Hippocampal formation (tissue), 2 donors: ENCODE data around the gene DAZAP2.
"Not testable (repeated sequence)": the region's sequence is repeated elsewhere in the genome, so short reads cannot be mapped to it uniquely, and the experiment has no call there.

ENCODE experiments used
- DNase-seq, 2 donors: peaks; one replicate each; lab custom pipeline; 2025; lab: John Stamatoyannopoulos, UW

DAZAP2 gene

DNA sequence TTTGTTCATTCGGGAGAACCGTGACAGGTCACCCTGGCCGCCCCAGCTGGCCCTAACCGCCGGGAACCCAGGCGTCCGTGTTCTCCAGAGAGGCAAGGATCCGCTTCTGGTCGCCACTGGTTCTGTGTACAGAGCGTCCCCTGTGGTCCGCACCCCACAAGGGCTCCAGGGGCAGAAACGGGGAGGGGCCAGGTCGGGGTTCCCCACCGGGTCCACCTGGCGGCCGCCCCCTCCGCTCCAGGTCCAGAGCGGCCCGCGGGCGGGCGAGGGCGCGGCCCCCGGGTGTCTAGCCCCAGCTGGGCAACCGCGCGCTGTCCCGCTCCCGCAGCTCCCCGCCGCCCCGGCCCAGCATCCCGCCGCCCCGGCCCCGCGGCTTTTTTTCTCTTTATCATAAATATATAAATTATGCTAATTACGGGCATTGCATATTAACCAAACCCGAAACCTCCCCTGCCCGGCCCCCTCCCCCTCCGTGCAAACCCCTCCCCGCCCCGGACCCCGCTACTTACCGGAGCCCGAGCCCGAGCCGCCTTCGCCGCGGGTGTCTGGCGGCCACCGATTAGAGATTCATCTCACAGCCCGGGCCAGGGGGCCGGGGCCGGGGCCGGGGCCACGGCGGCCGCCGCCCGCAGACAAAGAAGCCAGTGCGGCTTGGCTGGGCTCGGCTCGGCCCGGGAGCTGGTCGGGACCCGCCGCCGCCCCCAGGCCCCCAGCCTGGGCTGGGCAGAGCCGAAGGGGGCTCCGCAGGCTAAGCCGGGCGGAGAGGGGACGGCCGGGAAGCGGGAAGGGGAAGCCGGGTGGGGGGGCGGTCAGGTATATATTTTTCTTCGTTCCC lies 21.3 kb upstream of the DAZAP2 start:
- peak; percentile 40 to 47 for DNase-seq

DNA sequence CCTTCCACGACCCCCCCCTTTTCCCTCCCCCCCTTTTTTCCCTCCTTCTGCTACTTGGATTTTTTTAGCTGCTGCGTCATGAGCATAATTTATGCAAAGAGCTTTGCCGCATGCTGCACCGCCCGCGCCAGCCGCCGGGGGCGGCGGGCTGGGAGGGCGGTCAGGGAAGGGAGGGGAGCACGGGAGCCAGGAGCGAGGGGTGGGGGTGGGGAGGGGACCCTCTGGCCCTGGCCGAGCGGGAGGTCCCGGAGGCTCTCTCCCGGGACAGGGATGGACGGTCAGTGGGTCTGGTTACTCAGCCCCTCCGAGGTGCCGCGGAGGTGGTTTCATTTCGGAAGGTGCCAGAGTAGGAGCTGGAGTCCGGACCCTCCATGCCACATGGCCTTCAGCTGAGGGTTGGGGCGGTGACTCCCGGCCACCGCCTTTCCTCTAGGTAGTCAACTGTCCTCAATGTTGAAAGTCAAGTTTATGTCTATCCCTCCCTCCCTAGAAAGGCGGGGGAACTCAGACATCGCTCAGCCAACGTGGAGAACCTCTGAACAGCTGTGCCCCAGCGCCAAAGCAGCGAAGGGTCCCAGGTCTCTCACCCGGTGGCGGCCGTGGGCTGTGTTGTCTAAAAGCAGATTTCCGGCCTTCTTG lies 20.5 kb upstream of the DAZAP2 start, which contains the start of gene POU6F1:
POU6F1 (minus strand) TSS at position 95 of the 639 bp plus-strand sequence. CDS start 11,226 bp downstream, outside the sequence.
- DNase-seq: peak; percentile 44 to 52

DNA sequence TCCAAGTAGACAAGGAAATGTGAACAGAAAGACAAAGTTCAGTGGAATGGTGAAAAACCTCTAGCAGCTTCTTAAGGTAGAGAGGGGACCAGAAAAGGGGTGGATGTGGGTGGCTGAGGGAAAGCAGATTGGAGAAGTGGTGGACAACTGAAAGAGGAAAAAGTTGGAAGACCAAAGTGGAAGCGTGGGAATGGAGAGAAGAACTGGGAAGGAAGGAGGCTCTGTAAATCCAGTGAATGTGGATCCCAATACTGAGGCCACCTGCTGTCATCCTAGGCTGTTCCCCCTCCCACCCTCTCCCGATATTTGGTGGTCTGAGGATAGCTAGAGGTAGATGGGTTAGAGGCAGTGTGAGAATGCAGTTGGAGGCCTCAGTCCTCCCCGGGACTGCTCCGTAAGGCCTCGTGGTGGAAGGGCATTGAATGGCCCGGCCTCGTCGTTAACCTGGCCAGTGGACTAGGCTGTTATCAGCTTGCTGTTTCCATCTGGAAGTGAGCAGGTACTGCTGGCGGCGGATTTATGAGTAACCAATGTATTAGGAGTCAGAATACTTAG lies 19.9 kb upstream of the DAZAP2 start:
- no peak for DNase-seq

DNA sequence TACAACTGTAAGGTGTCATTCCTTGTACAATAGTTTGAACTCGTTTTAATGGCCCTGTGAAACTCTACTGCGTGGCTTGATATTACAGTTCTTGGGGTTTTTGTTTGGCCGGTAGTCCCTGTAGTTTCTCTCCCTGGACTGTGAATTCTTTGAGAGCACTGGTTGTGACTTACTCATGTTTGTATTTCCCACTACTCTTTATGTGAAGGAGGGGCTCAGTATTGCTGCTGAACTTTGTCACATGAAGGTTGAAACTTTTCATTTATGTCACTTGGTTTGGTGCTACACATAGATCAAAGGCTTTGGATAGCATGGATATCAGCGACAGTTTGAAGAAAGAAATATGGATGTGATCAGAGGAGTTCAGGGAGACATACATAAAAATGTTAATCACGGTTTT lies 19.3 kb upstream of the DAZAP2 start:
- DNase-seq: no peak

DNA sequence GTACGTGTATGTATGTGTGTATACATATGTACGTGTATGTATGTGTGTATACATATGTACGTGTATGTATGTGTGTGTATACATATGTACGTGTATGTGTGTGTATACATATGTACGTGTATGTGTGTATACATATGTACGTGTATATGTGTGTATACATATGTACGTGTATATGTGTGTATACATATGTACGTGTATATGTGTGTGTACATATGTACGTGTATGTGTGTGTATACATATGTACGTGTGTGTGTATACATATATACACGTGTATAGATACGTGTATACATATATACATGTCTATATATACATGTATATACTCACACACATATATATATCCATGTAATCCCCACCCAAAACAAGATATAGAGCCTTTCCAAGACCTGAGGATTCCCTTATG lies 18.8 kb upstream of the DAZAP2 start:
- not testable (repeated sequence) for DNase-seq

DNA sequence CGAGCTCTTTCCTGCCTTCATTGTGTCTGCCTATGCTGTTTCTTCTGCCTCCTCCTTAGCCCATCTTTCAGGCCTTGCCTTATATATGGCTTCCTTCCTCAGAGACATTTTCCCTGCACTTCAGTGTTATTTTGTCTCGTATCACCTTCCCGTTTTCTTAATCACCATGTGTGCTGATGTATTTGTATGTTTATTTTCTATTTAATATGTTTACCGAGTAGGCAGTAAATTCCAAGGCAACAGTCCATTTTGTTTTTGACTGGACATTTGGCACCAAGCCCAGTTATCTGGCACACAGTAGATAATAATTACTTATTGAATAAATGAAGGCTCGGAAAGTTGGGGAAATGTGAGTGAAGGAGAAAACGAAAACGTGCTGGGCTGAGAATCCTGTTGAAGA lies 16.2 kb upstream of the DAZAP2 start:
- no peak for DNase-seq

DNA sequence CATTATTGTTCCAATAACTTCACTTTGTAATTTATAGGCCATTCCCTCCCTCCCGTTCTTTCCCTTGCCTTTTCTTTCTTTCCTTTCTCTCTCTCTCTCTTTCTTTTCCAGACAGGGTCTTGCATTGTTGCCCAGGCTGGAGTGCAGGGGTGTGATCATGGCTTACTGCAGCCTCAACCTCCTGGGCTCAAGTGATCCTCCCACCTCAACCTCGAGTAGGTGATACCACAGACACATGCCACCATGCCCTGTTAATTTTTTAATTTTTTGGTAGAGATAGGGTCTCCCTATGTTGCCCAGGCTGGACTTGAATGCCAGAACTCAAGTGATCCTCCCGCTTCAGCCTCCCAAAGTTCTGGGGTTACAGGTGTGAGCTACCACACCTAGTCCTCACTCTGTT lies 14.0 kb upstream of the DAZAP2 start:
- no peak for DNase-seq

DNA sequence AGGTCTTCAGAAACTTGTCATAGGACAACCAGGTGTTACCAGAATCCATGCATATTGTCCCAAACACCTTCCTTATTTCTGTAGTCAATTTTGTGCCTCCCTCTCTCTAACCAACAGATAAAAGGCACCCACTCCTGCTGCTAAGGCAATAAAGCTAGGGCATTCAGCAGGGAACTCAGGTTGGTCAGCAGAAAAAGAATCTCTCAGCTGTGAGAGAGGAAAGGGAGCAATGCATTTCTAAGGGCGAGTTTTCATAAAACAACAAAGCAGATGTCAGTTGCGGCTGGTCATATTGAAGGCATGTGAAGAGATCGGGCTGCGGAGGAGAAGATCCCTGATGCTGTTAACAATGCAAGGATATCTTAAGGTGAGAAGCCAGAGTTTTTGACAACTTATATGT lies 13.4 kb upstream of the DAZAP2 start:
- no peak for DNase-seq

DNA sequence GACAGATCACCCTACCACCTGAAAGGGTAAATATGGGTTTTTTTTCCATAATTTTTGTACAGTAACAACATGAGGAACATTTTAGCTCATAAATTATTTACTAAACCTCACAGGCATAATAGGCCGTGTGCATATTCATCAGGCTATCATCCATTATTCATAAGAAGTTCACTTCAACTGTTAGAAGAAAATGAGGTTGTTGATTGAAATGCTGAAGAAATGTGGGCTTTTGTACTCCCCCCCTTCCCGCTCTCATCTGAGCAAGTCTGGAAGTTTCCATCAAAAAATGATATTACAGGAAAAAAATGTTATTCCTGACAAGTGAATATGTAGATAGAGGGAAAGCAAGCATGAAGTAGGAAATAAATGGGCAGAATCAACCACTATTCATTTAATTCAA lies 12.9 kb upstream of the DAZAP2 start:
- no peak for DNase-seq

DNA sequence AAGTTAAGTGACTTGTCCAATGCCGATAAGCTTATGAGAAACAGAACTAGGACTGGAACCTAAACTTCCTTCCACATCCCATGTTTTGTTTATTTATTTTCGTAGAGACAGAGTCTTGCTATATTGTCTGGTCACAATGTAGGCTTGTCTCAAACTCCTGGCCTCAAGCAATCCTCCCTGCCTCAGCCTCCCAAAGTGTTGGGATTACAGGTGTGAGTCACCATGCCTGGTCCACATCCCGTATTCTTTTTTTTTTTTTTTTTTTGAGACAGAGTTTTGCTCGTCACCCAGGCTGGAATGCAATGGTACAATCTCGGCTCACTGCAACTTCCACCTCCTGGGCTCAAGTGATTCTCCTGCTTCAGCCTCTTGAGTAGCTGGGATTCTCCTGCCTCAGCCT lies 11.5 kb upstream of the DAZAP2 start:
- not testable (repeated sequence) for DNase-seq

DNA sequence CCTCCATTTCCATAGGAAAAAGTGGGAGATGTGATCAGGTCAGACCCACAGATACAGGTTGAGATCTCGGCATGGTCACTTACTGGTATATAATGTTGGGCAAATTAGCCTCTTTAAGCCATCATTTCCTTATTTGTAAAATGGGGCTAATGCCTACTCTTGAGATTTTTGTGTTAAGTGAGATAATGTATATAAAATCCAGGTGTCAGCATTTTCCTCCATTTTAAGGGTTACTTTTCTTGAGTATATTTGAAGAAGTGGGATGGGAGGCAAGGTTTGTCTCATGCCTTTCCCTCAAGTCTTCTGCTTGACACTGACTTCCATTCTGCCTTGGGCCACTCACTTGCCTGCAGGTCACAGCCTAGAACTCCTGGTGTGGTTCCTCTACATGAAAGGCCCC lies 10.7 kb upstream of the DAZAP2 start:
- no peak for DNase-seq

DNA sequence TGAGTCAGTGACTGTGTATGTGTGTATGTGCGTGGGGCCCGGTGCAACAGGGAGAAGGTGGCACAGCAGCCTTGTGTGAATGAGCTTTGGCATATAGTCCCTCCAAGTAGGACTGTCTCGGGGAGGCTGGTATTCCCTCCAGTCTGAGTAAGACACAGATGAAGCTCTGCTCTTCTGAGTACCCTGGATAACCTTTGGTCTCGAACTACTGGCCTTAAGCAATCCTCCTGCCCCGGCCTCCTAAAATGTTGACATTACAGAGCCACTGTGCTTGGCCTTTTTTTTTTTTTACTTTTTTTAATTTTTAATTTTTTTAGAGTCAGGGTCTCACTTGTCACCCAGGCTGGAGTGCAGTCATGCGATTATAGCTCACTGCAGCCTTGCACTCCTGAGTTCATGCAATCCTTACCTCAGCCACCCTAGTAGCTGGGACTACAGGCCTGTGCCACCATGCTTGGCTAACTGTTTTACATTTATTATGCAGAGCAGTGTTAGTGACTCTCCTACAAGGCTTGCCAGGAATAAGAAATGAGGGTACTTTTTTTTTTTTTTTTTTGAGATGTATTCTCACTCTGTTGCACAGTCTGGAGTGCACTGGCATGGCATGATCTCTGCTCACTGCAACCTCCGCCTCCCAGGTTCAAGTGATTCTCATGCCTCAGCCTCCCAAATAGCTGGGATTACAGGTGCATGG lies 9.4 kb upstream of the DAZAP2 start:
- no peak for DNase-seq

DNA sequence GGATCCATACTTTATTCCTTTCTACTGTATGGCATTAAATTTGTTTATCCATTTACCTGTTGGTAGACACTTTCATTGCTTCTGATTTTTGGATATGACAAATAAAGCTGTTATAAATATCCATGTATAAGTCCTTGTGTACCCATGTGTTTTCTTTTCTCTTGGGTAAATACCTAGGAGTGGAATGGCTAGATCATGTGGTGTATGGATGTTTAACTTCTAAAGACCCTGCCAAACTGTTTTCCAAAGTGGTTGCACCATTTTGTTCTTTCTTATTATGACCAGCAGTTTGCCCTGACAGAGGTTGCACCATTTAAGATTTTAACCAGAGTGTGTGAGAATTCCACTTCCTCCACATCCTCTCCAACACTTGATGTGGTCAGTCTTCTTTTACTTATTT lies 6.0 kb upstream of the DAZAP2 start:
- no peak for DNase-seq

DNA sequence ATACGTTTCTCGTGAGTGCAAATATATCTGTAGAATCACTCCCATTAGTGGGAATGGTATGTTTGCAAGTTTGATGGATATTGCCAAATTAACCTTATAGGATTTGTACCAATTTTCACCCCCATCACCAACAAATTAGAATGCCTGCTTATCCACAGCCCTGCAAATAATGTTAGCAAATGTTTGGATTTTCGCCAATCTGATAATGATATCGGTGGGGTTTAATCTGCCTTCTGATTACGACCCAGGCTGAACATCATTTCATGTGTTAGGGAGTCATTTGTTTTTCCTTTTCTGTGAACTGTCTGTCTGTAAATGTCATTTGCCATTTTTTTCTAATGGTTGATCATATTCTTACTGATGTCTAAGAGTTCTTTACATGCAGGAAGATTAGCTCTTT lies 4.1 kb upstream of the DAZAP2 start:
- DNase-seq: no peak

DNA sequence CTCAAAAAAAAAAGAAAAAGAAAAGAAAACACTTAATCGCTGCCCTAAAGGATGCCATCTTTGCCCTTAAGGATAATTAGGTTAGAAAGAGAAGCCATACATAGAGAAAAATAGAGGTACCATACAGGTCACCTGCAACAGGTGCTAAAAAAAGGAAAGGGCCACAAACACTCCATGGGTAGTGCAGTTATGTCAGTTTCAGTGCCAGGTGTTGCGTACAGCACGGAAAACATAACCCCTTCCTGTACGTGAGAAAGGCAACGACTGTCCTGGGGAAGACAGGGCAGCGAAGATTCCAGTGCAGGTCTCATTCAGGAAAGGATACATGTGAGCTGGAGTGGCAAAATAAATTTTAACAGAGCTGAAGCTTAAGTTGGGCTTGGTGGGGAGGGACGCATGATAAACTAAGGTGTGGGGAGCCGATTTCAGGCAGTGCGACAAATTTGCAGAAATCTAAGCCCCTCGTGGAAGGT lies 553 bp upstream of the DAZAP2 start:
- no peak for DNase-seq

DNA sequence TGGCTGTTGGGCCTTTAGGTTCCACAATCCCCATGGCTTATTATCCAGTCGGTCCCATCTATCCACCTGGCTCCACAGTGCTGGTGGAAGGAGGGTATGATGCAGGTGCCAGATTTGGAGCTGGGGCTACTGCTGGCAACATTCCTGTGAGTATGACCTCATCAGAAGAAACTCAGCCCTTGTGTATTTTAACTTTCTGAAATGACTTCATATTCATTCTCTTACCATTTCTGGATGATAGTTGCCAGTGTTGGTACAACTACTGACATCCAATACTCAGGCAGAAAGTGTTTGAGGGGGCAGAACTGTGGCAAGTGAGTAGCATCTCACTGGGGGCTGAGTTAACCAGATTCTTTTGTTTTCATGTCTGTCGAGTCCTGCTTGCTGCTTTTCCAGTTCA lies 2.3 kb downstream of the DAZAP2 start:
- DNase-seq: no peak

DNA sequence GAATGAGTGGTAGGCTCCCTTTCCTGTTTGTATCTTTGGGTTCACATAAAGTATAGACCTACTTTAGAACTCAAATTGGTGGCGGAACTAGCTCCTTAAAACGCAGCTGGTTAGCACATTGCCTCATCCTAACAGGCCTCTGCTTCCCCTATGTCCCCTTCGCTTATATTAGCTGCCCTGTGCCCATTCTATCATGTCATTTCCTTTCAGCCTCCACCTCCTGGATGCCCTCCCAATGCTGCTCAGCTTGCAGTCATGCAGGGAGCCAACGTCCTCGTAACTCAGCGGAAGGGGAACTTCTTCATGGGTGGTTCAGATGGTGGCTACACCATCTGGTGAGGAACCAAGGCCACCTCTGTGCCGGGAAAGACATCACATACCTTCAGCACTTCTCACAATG lies 3.5 kb downstream of the DAZAP2 start:
- DNase-seq: no peak

DNA sequence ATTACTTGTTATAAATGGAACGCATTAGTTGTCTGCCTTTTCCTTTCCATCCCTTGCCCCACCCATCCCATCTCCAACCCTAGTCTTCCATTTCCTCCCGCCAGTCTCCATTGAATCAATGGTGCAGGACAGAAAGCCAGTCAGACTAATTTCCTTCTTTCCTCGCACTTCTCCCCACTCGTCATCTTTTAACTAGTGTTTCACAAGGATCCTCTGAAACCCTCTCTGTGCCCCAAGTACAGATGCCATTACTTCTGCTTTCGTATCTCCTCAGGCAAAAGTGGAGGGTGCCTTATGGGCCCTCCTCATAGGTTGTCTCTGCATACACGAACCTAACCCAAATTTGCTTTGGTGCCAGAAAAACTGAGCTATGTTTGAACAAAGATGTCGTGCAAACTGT lies 4.2 kb downstream of the DAZAP2 start:
- DNase-seq: no peak

DNA sequence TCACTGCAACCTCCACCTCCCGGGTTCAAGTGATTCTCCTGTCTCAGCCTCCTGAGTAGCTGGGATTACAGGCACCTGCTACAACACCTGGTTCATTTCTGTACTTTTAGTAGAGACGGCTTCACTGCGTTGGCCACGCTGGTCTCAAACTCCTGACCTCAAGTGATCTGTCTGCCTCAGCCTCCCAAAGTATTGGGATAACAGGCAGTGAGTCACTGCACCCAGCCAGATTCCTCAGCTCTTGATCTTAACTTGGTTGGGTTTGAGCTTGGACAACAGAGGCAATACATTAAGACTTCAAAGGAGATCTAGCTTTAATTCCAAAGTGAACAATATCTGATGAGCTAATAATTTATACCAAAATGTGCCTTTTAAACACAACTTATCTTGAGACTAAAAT lies 5.6 kb downstream of the DAZAP2 start:
- no peak for DNase-seq

DNA sequence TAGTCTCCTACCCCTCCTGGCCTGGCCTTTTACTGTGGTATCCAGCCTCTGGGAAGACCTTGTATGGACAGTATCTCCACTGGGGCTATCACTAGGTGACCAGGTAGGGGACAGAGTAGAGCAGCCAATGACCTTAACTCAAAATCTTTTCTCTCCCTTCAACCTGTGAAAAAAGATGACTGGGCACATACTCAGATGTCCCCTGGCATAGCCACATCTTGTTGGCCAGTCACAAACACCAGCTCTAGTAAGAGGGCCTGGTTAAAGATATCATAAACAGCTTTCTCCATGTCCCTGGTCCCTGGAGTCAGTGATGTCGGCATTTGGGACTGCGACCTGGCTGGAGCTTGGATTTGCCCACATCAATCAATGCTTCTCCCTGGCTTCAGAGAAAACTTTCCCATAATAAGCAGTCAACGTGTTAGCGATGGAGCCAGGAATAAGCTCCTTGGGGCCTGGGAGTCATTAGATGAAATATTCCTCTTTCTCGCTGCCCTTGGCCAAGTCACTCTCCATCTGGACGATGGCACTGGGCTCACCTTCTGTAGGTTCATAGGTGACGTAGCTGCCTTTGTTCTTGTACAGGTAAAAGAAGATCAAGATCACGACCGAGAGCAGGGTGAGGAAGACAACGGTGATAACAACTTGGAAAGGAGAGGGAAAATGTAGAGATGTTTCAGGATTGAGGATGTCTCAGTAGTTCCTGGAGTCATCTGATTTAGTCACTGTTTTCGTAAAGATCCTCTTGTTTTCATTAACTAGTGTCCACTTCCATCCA lies 7.0 kb downstream of the DAZAP2 start:
- DNase-seq: no peak

DNA sequence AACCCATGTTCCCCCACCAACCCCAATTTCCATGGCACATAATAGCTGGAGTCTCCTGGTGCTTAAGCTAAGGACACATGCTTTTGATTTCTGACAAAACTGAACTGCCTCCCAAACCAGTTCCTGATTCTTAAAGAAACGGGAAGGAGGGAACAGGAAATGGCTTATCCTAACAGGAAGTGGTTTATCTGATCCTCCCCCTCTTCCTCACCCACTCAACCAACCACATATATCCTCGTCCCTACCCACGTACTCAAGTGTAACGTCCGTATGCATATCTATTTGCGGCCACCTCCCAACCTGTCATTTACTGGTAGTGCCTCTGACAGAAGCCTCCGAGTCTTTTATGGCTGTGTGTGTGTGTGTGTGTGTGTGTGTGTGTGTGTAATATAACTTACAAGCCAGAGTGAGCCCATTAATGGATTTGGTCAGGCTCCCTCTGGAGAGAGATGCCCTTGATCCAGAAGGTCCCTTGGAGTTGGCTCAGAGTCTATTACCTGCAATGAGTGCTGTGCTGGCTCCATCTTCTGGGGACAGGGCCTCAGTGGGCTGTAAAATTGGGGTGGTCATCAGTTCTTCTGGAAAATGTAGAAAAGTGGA lies 7.7 kb downstream of the DAZAP2 start:
- DNase-seq: no peak
